ENCODE results near the gene EEIG1. TPM values are rescaled to one million over a fixed set of nuclear protein-coding genes. Genes with fewer than 3 reads are reported as not detected.

The EEIG1 gene
- total and polyA plus RNA-seq, 2 experiments from 2014 or later: 11.2 to 22.4 TPM

DNA sequence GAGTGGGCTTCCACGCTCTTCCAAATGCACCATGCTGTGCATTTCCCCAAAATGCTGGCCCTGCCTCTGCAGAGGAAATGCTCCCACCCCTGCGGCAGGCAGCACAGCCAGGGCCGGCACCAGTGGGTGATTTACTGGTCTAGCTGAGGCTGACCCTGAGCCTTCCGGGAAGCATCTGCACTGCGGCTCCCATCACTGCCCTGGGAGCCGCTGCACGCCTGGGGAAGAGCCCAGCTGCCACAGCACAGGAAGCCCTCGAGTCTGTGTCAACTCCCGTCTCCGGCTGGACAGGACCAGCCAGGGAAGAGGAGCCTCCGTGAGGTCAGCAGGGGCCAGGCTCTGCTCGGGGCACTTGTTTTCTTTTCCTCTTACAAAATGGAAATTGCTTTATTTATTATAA is 25.1 kb upstream of the EEIG1 start:
- peaks cover 6% of the 10 kb centered on the region; the same call in 1 of the 2 replicates for H3K4me1 ChIP-seq (ENCODE audit: insufficient read depth)
- no peak overlapping the region for H3K4me2 ChIP-seq
- H3F3A ChIP-seq (replicated peaks; ENCODE audit: low read depth): no peaks in the 10 kb centered on the region
- Mint-ChIP-seq H3K4me1 (peaks cover 24% of the 10 kb centered on the region), H3K27me3 (ENCODE audit: insufficient read depth, low read depth, poor library complexity) (peaks cover 9% of the 10 kb centered on the region), H3K9me3 (peaks cover 8% of the 10 kb centered on the region), H3K36me3 (ENCODE audit: low read depth) (peaks cover 8% of the 10 kb centered on the region; the same call in 2 of the 3 replicates), H3K4me3 (no peak overlapping the region), H3K27ac (no peak overlapping the region)
- no peaks in the 10 kb centered on the region for H3K27me3 ChIP-seq (ENCODE audit: insufficient read depth)
- no peaks in the 10 kb centered on the region for H3K79me2 ChIP-seq (replicated peaks; ENCODE audit: insufficient read depth)
- no peak overlapping the region for H3K4me3 ChIP-seq
- ATAC-seq (peak; percentile 18), DNase-seq (ENCODE audit: low spot score) (no peak)
- no peak overlapping the region for H3K27ac ChIP-seq (ENCODE audit: low read depth)
- TF ChIP-seq, protein P1, sequence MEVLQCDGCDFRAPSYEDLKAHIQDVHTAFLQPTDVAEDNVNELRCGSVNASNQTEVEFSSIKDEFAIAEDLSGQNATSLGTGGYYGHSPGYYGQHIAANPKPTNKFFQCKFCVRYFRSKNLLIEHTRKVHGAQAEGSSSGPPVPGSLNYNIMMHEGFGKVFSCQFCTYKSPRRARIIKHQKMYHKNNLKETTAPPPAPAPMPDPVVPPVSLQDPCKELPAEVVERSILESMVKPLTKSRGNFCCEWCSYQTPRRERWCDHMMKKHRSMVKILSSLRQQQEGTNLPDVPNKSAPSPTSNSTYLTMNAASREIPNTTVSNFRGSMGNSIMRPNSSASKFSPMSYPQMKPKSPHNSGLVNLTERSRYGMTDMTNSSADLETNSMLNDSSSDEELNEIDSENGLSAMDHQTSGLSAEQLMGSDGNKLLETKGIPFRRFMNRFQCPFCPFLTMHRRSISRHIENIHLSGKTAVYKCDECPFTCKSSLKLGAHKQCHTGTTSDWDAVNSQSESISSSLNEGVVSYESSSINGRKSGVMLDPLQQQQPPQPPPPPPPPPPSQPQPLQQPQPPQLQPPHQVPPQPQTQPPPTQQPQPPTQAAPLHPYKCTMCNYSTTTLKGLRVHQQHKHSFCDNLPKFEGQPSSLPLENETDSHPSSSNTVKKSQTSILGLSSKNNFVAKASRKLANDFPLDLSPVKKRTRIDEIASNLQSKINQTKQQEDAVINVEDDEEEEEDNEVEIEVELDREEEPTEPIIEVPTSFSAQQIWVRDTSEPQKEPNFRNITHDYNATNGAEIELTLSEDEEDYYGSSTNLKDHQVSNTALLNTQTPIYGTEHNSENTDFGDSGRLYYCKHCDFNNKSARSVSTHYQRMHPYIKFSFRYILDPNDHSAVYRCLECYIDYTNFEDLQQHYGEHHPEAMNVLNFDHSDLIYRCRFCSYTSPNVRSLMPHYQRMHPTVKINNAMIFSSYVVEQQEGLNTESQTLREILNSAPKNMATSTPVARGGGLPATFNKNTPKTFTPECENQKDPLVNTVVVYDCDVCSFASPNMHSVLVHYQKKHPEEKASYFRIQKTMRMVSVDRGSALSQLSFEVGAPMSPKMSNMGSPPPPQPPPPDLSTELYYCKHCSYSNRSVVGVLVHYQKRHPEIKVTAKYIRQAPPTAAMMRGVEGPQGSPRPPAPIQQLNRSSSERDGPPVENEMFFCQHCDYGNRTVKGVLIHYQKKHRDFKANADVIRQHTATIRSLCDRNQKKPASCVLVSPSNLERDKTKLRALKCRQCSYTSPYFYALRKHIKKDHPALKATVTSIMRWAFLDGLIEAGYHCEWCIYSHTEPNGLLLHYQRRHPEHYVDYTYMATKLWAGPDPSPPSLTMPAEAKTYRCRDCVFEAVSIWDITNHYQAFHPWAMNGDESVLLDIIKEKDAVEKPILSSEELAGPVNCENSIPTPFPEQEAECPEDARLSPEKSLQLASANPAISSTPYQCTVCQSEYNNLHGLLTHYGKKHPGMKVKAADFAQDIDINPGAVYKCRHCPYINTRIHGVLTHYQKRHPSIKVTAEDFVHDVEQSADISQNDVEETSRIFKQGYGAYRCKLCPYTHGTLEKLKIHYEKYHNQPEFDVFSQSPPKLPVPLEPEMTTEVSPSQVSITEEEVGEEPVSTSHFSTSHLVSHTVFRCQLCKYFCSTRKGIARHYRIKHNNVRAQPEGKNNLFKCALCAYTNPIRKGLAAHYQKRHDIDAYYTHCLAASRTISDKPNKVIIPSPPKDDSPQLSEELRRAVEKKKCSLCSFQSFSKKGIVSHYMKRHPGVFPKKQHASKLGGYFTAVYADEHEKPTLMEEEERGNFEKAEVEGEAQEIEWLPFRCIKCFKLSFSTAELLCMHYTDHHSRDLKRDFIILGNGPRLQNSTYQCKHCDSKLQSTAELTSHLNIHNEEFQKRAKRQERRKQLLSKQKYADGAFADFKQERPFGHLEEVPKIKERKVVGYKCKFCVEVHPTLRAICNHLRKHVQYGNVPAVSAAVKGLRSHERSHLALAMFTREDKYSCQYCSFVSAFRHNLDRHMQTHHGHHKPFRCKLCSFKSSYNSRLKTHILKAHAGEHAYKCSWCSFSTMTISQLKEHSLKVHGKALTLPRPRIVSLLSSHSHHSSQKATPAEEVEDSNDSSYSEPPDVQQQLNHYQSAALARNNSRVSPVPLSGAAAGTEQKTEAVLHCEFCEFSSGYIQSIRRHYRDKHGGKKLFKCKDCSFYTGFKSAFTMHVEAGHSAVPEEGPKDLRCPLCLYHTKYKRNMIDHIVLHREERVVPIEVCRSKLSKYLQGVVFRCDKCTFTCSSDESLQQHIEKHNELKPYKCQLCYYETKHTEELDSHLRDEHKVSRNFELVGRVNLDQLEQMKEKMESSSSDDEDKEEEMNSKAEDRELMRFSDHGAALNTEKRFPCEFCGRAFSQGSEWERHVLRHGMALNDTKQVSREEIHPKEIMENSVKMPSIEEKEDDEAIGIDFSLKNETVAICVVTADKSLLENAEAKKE (CRISPR knock-in tag; IDR thresholded peaks at IDR 0.05): no peak
- TF ChIP-seq, protein P2, sequence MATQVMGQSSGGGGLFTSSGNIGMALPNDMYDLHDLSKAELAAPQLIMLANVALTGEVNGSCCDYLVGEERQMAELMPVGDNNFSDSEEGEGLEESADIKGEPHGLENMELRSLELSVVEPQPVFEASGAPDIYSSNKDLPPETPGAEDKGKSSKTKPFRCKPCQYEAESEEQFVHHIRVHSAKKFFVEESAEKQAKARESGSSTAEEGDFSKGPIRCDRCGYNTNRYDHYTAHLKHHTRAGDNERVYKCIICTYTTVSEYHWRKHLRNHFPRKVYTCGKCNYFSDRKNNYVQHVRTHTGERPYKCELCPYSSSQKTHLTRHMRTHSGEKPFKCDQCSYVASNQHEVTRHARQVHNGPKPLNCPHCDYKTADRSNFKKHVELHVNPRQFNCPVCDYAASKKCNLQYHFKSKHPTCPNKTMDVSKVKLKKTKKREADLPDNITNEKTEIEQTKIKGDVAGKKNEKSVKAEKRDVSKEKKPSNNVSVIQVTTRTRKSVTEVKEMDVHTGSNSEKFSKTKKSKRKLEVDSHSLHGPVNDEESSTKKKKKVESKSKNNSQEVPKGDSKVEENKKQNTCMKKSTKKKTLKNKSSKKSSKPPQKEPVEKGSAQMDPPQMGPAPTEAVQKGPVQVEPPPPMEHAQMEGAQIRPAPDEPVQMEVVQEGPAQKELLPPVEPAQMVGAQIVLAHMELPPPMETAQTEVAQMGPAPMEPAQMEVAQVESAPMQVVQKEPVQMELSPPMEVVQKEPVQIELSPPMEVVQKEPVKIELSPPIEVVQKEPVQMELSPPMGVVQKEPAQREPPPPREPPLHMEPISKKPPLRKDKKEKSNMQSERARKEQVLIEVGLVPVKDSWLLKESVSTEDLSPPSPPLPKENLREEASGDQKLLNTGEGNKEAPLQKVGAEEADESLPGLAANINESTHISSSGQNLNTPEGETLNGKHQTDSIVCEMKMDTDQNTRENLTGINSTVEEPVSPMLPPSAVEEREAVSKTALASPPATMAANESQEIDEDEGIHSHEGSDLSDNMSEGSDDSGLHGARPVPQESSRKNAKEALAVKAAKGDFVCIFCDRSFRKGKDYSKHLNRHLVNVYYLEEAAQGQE (IDR thresholded peaks at IDR 0.05; ENCODE audit: unreplicated experiment): no peak
- TF ChIP-seq EZH2phosphoT487 (IDR thresholded peaks at IDR 0.05; ENCODE audit: unreplicated experiment) (no peak), ZNF331 (CRISPR knock-in tag; IDR thresholded peaks at IDR 0.05; ENCODE audit: low read depth) (no peak), JUNB (IDR thresholded peaks at IDR 0.05; ENCODE audit: unreplicated experiment) (no peak), NANOG (IDR thresholded peaks at IDR 0.05; ENCODE audit: borderline replicate concordance) (no peak), CREB1 (CRISPR knock-in tag; IDR thresholded peaks at IDR 0.05; ENCODE audit: low read depth) (no peak), POLR2AphosphoS5 (IDR thresholded peaks at IDR 0.05; ENCODE audit: low read depth) (no peak), EZH2 (IDR thresholded peaks at IDR 0.05; ENCODE audit: low read depth, unreplicated experiment) (no peak), STAT1 (IDR thresholded peaks at IDR 0.05; ENCODE audit: unreplicated experiment) (no peak)
- TF ChIP-seq, protein P3, sequence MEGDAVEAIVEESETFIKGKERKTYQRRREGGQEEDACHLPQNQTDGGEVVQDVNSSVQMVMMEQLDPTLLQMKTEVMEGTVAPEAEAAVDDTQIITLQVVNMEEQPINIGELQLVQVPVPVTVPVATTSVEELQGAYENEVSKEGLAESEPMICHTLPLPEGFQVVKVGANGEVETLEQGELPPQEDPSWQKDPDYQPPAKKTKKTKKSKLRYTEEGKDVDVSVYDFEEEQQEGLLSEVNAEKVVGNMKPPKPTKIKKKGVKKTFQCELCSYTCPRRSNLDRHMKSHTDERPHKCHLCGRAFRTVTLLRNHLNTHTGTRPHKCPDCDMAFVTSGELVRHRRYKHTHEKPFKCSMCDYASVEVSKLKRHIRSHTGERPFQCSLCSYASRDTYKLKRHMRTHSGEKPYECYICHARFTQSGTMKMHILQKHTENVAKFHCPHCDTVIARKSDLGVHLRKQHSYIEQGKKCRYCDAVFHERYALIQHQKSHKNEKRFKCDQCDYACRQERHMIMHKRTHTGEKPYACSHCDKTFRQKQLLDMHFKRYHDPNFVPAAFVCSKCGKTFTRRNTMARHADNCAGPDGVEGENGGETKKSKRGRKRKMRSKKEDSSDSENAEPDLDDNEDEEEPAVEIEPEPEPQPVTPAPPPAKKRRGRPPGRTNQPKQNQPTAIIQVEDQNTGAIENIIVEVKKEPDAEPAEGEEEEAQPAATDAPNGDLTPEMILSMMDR (conservative IDR thresholded peaks at IDR 0.05; ENCODE audit: low read depth in 2 of 2): no peak
- no peaks in the 10 kb centered on the region for H3K36me3 ChIP-seq (ENCODE audit: insufficient read depth)
- no peaks in the 10 kb centered on the region for H3K9me2 ChIP-seq (ENCODE audit: insufficient read depth)
- no peaks in the 10 kb centered on the region for H4K20me1 ChIP-seq (replicated peaks; ENCODE audit: insufficient read depth)
- no peak overlapping the region for H2AFZ ChIP-seq
